Colonic mucosa (tissue), 4 donors: ENCODE results near the gene DENND1A. TPM values are rescaled to one million over a fixed set of nuclear protein-coding genes. Genes with fewer than 3 reads are reported as not detected.
A peak's percentile ranks its signal among the peaks of the same experiment; 100 is the strongest.
"Not testable (repeated sequence)": the region's sequence is repeated elsewhere in the genome, so short reads cannot be mapped to it uniquely, and the experiment has no call there.

ENCODE experiments used
- DNase-seq: peaks from one replicate; pipeline ENCODE4 v3.0.0-alpha.2; 2020
- H3K27ac ChIP-seq: fragments of 200-600 bp; one replicate; pipeline ENCODE4 v1.8.0; 2021
- H3K27me3 ChIP-seq: fragments of 200-600 bp; one replicate; pipeline ENCODE4 v1.8.0; 2021
- H3K36me3 ChIP-seq: fragments of 200-600 bp; one replicate; pipeline ENCODE4 v1.8.0; 2021
- H3K4me1 ChIP-seq: fragments of 200-600 bp; one replicate; pipeline ENCODE4 v1.8.0; 2021; ENCODE audit warnings: mild to moderate bottlenecking
- H3K4me3 ChIP-seq: fragments of 200-600 bp; one replicate; pipeline ENCODE4 v1.8.0; 2021
- H3K9ac ChIP-seq, 2 donors: one replicate each; pipeline ENCODE4 v1.7.0; 2013; ENCODE audit warnings: control low read depth in 2 of 2, low read depth in 2 of 2, low read length in 2 of 2
- H3K9me3 ChIP-seq: fragments of 200-600 bp; one replicate; pipeline ENCODE4 v1.8.0; 2021
- intact Hi-C: fragments of 100-400 bp; cut with DNase I; formaldehyde crosslinking; loops from one replicate; pipeline ENCODE4 v1.14.1; 2022
- total RNA-seq, 2 donors: library from RNA; stranded (reverse); fragmentation: NEBNext Ultra II Directional in 1 of 2; extraction: Animal tissue kit (Norgen Biotek cat#: 25700) in 1 of 2; gene quantifications; one replicate each; pipeline ENCODE4 v1.2.1, GENCODE V29; 2021
- TF ChIP-seq, protein P1 (sequence below): fragments of 200-600 bp; IDR thresholded peaks from one replicate; pipeline ENCODE4 v1.8.0; 2022; ENCODE audit warnings: antibody characterized with exemption, mild to moderate bottlenecking
- donor health status: healthy.
- donor health status: DM: no; HTN: no; CAD: no.
- donor health status: DM: no; HTN: no; CAD: no.

DENND1A gene
- total RNA-seq, 2 donors from 2014 or later = 34.3 to 39.9 TPM

GRCh38 chr9:123940721-123941523, 11.0 kb upstream of the DENND1A start:
- Histone ChIP-seq H3K36me3 (no peaks in the 10 kb centered on the region), H3K27me3 (no peaks in the 10 kb centered on the region), H3K9ac (no peak overlapping the region), H3K9me3 (no peaks in the 10 kb centered on the region), H3K4me3 (no peak overlapping the region), H3K27ac (no peak overlapping the region), H3K4me1 (no peaks in the 10 kb centered on the region)
- DNase-seq = no peak
- intact Hi-C loops = no loop called here
- TF ChIP-seq, protein P1, sequence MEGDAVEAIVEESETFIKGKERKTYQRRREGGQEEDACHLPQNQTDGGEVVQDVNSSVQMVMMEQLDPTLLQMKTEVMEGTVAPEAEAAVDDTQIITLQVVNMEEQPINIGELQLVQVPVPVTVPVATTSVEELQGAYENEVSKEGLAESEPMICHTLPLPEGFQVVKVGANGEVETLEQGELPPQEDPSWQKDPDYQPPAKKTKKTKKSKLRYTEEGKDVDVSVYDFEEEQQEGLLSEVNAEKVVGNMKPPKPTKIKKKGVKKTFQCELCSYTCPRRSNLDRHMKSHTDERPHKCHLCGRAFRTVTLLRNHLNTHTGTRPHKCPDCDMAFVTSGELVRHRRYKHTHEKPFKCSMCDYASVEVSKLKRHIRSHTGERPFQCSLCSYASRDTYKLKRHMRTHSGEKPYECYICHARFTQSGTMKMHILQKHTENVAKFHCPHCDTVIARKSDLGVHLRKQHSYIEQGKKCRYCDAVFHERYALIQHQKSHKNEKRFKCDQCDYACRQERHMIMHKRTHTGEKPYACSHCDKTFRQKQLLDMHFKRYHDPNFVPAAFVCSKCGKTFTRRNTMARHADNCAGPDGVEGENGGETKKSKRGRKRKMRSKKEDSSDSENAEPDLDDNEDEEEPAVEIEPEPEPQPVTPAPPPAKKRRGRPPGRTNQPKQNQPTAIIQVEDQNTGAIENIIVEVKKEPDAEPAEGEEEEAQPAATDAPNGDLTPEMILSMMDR = no peak

- Histone ChIP-seq H3K9ac (no peak overlapping the region), H3K4me3 (no peak overlapping the region), H3K27me3 (no peaks in the 10 kb centered on the region), H3K9me3 (no peaks in the 10 kb centered on the region), H3K36me3 (no peaks in the 10 kb centered on the region), H3K27ac (no peak overlapping the region), H3K4me1 (no peaks in the 10 kb centered on the region)
- intact Hi-C loops = no loop called here
- DNase-seq = no peak
- TF ChIP-seq, protein P1 = no peak
Measured at GRCh38 chr9:123938401-123938800, 8.5 kb upstream of the DENND1A start.

- DNase-seq, H3K9me3 ChIP-seq, H3K4me3 ChIP-seq, H3K36me3 ChIP-seq, intact Hi-C loops, H3K27ac ChIP-seq, H3K27me3 ChIP-seq, H3K4me1 ChIP-seq, H3K9ac ChIP-seq: not testable (repeated sequence)
Measured at GRCh38 chr9:123936575-123936974, 6.6 kb upstream of the DENND1A start.

- Histone ChIP-seq H3K27me3 (no peaks in the 10 kb centered on the region), H3K4me1 (no peaks in the 10 kb centered on the region), H3K36me3 (no peaks in the 10 kb centered on the region), H3K27ac (peak overlapping the region; percentile 46), H3K9ac (no peak overlapping the region), H3K9me3 (no peaks in the 10 kb centered on the region), H3K4me3 (no peak overlapping the region)
- no peak for DNase-seq
- intact Hi-C loops = no loop called here
- TF ChIP-seq, protein P1 = no peak
Measured at GRCh38 chr9:123933440-123934212, 3.7 kb upstream of the DENND1A start.

DNA sequence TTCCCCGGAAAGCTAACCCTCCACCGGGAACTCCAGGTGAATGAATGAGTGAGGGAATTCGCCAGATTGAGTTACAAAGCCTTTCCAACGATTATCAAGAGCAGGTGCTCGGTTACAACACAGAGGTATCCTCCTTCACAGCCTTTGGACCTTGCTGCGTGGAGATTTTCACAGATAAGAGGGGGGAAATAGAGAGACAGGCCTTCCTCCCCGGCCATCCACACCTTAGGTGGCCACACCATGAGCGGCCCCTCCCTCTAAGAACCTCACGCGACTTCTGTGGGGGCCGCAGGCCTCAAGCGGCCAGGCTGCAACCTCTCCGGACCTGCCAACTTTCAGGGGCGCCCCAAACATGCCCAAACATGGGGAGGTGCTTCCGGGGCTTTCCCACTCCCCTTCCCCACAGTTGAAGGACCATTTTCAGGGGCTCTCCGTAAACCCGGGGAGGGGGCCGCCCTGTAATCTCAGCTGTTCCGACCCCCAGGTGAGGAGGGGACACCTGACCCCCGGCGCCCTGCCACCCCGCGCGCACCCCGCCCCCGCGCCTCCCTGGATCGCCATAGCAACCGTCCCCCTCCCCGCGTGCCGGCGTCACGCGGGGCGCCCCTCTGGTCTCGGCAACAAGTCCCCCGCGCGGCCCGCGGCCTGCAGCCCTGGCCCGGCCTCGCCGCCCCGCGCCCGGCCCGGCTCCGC, 603 bp downstream of the DENND1A start:
- intact Hi-C loops = no loop called here
- no peaks in the 10 kb centered on the region for H3K36me3 ChIP-seq
- H3K27me3 ChIP-seq = no peaks in the 10 kb centered on the region
- TF ChIP-seq, protein P1 = no peak
- peaks cover 10% of the 10 kb centered on the region for H3K4me1 ChIP-seq
- no peaks in the 10 kb centered on the region for H3K9me3 ChIP-seq
- peak; percentile 60 for DNase-seq
- H3K9ac ChIP-seq = peak overlapping the region; percentile 66 to 77
- peak overlapping the region; percentile 50 for H3K4me3 ChIP-seq
- H3K27ac ChIP-seq = peak overlapping the region; percentile 77
